Measurements from ENCODE around the gene DUOXA2.

DNA sequence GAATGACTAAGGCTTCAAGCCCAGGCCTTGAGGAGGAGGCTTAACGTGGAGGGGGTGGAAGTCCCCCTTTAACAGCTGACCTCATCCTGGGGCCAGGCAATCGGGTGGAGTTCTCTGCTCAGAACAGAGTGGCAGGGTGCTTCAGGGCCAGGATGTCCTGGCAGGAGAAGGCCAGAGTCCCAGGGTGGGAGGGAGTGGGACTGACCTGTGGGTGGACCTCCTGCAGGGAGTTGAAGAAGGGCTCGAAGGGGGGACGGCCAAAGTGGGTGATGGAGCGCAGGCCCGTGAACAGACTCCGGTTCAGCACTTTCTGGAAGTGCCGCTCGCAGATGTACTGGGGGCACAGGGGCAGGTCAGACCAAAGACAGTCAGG, 19.8 kb upstream of the DUOXA2 start:
- TF ChIP-seq CTCF (optimal IDR thresholded peaks at IDR 0.05 in 1 of 3, IDR thresholded peaks at IDR 0.05 in 1 of 3, conservative IDR thresholded peaks at IDR 0.05 in 1 of 3; ENCODE audit: extremely low read depth in 1 of 3, insufficient read depth in 2 of 3, low read length in 3 of 3) (no peak), EZH2 (IDR thresholded peaks at IDR 0.05; ENCODE audit: low read length) (no peak)

Measured in keratinocyte (primary cell).